ENCODE results near the gene DMD. TPM values are rescaled to one million over a fixed set of nuclear protein-coding genes. Genes with fewer than 3 reads are reported as not detected.

The DMD gene
- total RNA-seq, 1 experiment from 2014 or later = 2.2 TPM

GRCh38 chrX:31178769-31179125 is 2032.6 kb downstream of the DMD start:
- ChIA-PET POLR2A (no interaction called here), CTCF (no interaction called here)
- no peaks in the 10 kb centered on the region for H3K9me3 ChIP-seq (ENCODE audit: control insufficient read depth, insufficient read depth, low read depth, low read length)
- H3K36me3 ChIP-seq (ENCODE audit: control insufficient read depth, insufficient read depth, low read length) = no peaks in the 10 kb centered on the region
- H3K27me3 ChIP-seq (ENCODE audit: control insufficient read depth, insufficient read depth, low read length) = no peaks in the 10 kb centered on the region
- intact Hi-C loops (cut with micrococcal nuclease; ENCODE audit: unreplicated experiment) (no loop called here), in situ Hi-C loops (cut with HindIII; ENCODE audit: low pct_unique_long_range_greater_than_20kb, low sequenced_read_pairs) (no loop called here)
- no peak overlapping the region for H3K27ac ChIP-seq (ENCODE audit: low read length)
- no peak overlapping the region for H3K4me3 ChIP-seq (ENCODE audit: low read depth in 2 of 2, low read length in 2 of 2)
- BruUV-seq (replicated peaks) = no TSS peak
- ATAC-seq = no peak
- DNase-seq (ENCODE audit: low read depth, low spot score) = no peak
- no peaks in the 10 kb centered on the region for H3K4me1 ChIP-seq (ENCODE audit: control insufficient read depth, insufficient read depth, low read length)
- TF ChIP-seq TCF7L2 (IDR thresholded peaks at IDR 0.05; ENCODE audit: low read depth, low read length) (no peak), POLR2AphosphoS5 (IDR thresholded peaks at IDR 0.05; ENCODE audit: low read depth, low read length) (no peak), CTCF (IDR thresholded peaks at IDR 0.05) (no peak), SIN3A (IDR thresholded peaks at IDR 0.05; ENCODE audit: borderline replicate concordance, insufficient read depth, low read depth, low read length) (no peak), REST (IDR thresholded peaks at IDR 0.05; ENCODE audit: insufficient read depth in 1 of 2, low read depth in 2 of 2, low read length in 1 of 2) (no peak)

- DNase-seq (ENCODE audit: low read depth, low spot score) (no peak), ATAC-seq (no peak)
- Histone ChIP-seq H3K27ac (ENCODE audit: low read length) (no peak overlapping the region), H3K4me3 (ENCODE audit: low read depth in 2 of 2, low read length in 2 of 2) (no peak overlapping the region), H3K4me1 (ENCODE audit: control insufficient read depth, insufficient read depth, low read length) (no peaks in the 10 kb centered on the region), H3K9me3 (ENCODE audit: control insufficient read depth, insufficient read depth, low read depth, low read length) (no peaks in the 10 kb centered on the region), H3K36me3 (ENCODE audit: control insufficient read depth, insufficient read depth, low read length) (no peaks in the 10 kb centered on the region), H3K27me3 (ENCODE audit: control insufficient read depth, insufficient read depth, low read length) (no peaks in the 10 kb centered on the region)
- TF ChIP-seq SIN3A (IDR thresholded peaks at IDR 0.05; ENCODE audit: borderline replicate concordance, insufficient read depth, low read depth, low read length) = no peak
- no peak for TF ChIP-seq CTCF (IDR thresholded peaks at IDR 0.05)
- no peak for TF ChIP-seq REST (IDR thresholded peaks at IDR 0.05; ENCODE audit: insufficient read depth in 1 of 2, low read depth in 2 of 2, low read length in 1 of 2)
- no peak for TF ChIP-seq TCF7L2 (IDR thresholded peaks at IDR 0.05; ENCODE audit: low read depth, low read length)
- no peak for TF ChIP-seq POLR2AphosphoS5 (IDR thresholded peaks at IDR 0.05; ENCODE audit: low read depth, low read length)
- ChIA-PET CTCF (no interaction called here), POLR2A (no interaction called here)
- intact Hi-C loops (cut with micrococcal nuclease; ENCODE audit: unreplicated experiment) (no loop called here), in situ Hi-C loops (cut with HindIII; ENCODE audit: low pct_unique_long_range_greater_than_20kb, low sequenced_read_pairs) (no loop called here)
- no TSS peak for BruUV-seq (replicated peaks)
Measured at GRCh38 chrX:31178064-31178768, 2033.1 kb downstream of the DMD start.

All from Panc1 (cell line).